PC-3 (cell line): Measurements from ENCODE around the gene KIAA1217. TPM values are rescaled to one million over a fixed set of nuclear protein-coding genes. Genes with fewer than 3 reads are reported as not detected.

ENCODE experiments used
- ATAC-seq: fragments of 200-7000 bp; cut with Tn5 transposase; 2 replicates; pipeline ENCODE4 v1.9.1; 2020; ENCODE audit warnings: mild to moderate bottlenecking, moderate library complexity
- BruUV-seq: library from RNA; stranded (reverse); fragments of 400-500 nt; replicated peaks from 2 replicates; lab custom pipeline; 2021; lab: Mats Ljungman, UMichigan
- CTCF ChIA-PET: fragments of 300-600 bp; sonication (Branson Sonifier 250); formaldehyde crosslinking; loops from one replicate; lab custom pipeline; 2022; ENCODE audit warnings: antibody characterized with exemption; lab: Charles Lee
- POLR2A ChIA-PET: fragments of 300-600 bp; sonication (Branson Sonifier 250); formaldehyde crosslinking; loops from one replicate; lab custom pipeline; 2022; ENCODE audit warnings: antibody characterized with exemption; ENCODE audit not compliant: unreplicated experiment; lab: Charles Lee
- DNase-seq: peaks from one replicate; pipeline ENCODE4 v3.0.0-alpha.2; 2015
- H2AFZ ChIP-seq: fragments of 300-600 bp; sonication (generic); 2 replicates; pipeline ENCODE4 v1.6.0; 2016; ENCODE audit warnings: antibody characterized with exemption, low read length
- H3F3A ChIP-seq: fragments of 300-600 bp; sonication (generic); one replicate; pipeline ENCODE4 v1.6.0; 2017; ENCODE audit warnings: antibody characterized with exemption, low read length, control low read depth, mild to moderate bottlenecking; ENCODE audit not compliant: unreplicated experiment
- H3K27ac ChIP-seq: fragments of 300-600 bp; sonication (generic); 2 replicates; pipeline ENCODE4 v1.5.1; 2016; ENCODE audit warnings: mild to moderate bottlenecking, low read length
- H3K27me3 ChIP-seq: fragments of 300-600 bp; sonication (generic); 2 replicates; pipeline ENCODE4 v1.6.1; 2016; ENCODE audit warnings: low read length, mixed read lengths
- H3K36me3 ChIP-seq: fragments of 300-600 bp; sonication (generic); 2 replicates; pipeline ENCODE4 v1.6.1; 2016; ENCODE audit warnings: low read depth, mixed run types, low read length, mixed read lengths
- H3K4me1 ChIP-seq: fragments of 300-600 bp; sonication (generic); 2 replicates; pipeline ENCODE4 v1.5.1; 2016; ENCODE audit warnings: low read length; ENCODE audit not compliant: insufficient read depth
- H3K4me2 ChIP-seq: fragments of 300-600 bp; sonication (generic); 2 replicates; pipeline ENCODE4 v1.6.0; 2016; ENCODE audit warnings: low read length
- H3K4me3 ChIP-seq: fragments of 300-600 bp; sonication (generic); 2 replicates; pipeline ENCODE4 v1.5.1; 2016; ENCODE audit warnings: mild to moderate bottlenecking, low read length, mixed read lengths
- H3K79me2 ChIP-seq: fragments of 300-600 bp; sonication (generic); 2 replicates; pipeline ENCODE4 v1.6.1; 2017; ENCODE audit warnings: low read length, mixed read lengths
- H3K9ac ChIP-seq: fragments of 300-600 bp; sonication (generic); 2 replicates; pipeline ENCODE4 v1.6.0; 2016; ENCODE audit warnings: mild to moderate bottlenecking, low read length
- H3K9me2 ChIP-seq: fragments of 300-600 bp; sonication (generic); replicated peaks from 2 replicates; pipeline ENCODE4 v1.6.1; 2016; ENCODE audit warnings: mixed run types, low read length, mixed read lengths
- H3K9me3 ChIP-seq: fragments of 300-600 bp; sonication (generic); 2 replicates; pipeline ENCODE4 v1.6.1; 2016; ENCODE audit warnings: low read length, mixed read lengths
- H4K20me1 ChIP-seq: fragments of 300-600 bp; sonication (generic); 2 replicates; pipeline ENCODE4 v1.6.1; 2016; ENCODE audit warnings: low read length, mixed read lengths
- CTCF ChIP-seq: fragments of 300-600 bp; sonication (generic); conservative IDR thresholded peaks from 2 replicates; pipeline ENCODE4 v1.5.1; 2017; ENCODE audit warnings: antibody characterized with exemption, low read depth, mild to moderate bottlenecking, low read length
- EZH2 ChIP-seq: fragments of 300-600 bp; sonication (generic); IDR thresholded peaks from one replicate; pipeline ENCODE4 v1.6.1; 2017; ENCODE audit warnings: antibody characterized with exemption, mild to moderate bottlenecking, low read length; ENCODE audit not compliant: unreplicated experiment
- EZH2phosphoT487 ChIP-seq: fragments of 300-600 bp; sonication (generic); IDR thresholded peaks from 2 replicates; pipeline ENCODE4 v1.6.1; 2018; ENCODE audit warnings: mild to moderate bottlenecking, antibody characterized with exemption, low read length, borderline replicate concordance
- intact Hi-C: fragments of 100-400 bp; cut with micrococcal nuclease; formaldehyde crosslinking; loops from 2 replicates; pipeline ENCODE4 v1.9.0; 2023
- total RNA-seq: library from RNA; depleted of rRNA; stranded (reverse); fragments of >200 nt; gene quantifications from 2 replicates; pipeline ENCODE4 v1.2.3, GENCODE V29; 2014

The KIAA1217 gene
- total RNA-seq, 1 experiment from 2014 or later: 16.0 TPM

- ChIA-PET CTCF (no interaction called here), POLR2A (interaction anchor here (0.5 kb wide), 1 partner anchor 300 kb away, joined by 3 read pairs; no protein-coding TSS in a partner anchor)
- Histone ChIP-seq H3K4me1 (peaks cover 14% of the 10 kb centered on the region), H3K4me2 (no peak overlapping the region), H3K79me2 (no peaks in the 10 kb centered on the region), H2AFZ (no peak overlapping the region), H3K36me3 (no peaks in the 10 kb centered on the region), H3K9me2 (no peaks in the 10 kb centered on the region), H3K27ac (no peak overlapping the region), H3F3A (no peaks in the 10 kb centered on the region), H4K20me1 (no peaks in the 10 kb centered on the region), H3K27me3 (no peaks in the 10 kb centered on the region), H3K4me3 (no peak overlapping the region), H3K9ac (no peak overlapping the region), H3K9me3 (no peaks in the 10 kb centered on the region)
- BruUV-seq: no TSS peak
- intact Hi-C loops: no loop called here
- ATAC-seq (no peak), DNase-seq (no peak)
- TF ChIP-seq CTCF: no peak
- TF ChIP-seq EZH2phosphoT487: no peak
- TF ChIP-seq EZH2: no peak
Measured at GRCh38 chr10:24550680-24551079, 341.7 kb downstream of the KIAA1217 start.

- POLR2A ChIA-PET: no interaction called here
- ATAC-seq (peak; percentile 73), DNase-seq (peak; percentile 30)
- no peaks in the 10 kb centered on the region for H3K9me3 ChIP-seq
- intact Hi-C loops: no loop called here
- H3K4me2 ChIP-seq: no peak overlapping the region
- CTCF ChIA-PET: no interaction called here
- no peak overlapping the region for H2AFZ ChIP-seq
- no peak overlapping the region for H3K4me3 ChIP-seq
- no peaks in the 10 kb centered on the region for H3K36me3 ChIP-seq
- TF ChIP-seq EZH2phosphoT487: no peak
- no peak for TF ChIP-seq CTCF
- TF ChIP-seq EZH2: no peak
- no peak overlapping the region for H3K9ac ChIP-seq
- H3K9me2 ChIP-seq: no peaks in the 10 kb centered on the region
- peaks cover 14% of the 10 kb centered on the region for H3K4me1 ChIP-seq
- BruUV-seq: no TSS peak
- H3K79me2 ChIP-seq: no peaks in the 10 kb centered on the region
- no peaks in the 10 kb centered on the region for H3F3A ChIP-seq
- no peaks in the 10 kb centered on the region for H4K20me1 ChIP-seq
- no peak overlapping the region for H3K27ac ChIP-seq
- no peaks in the 10 kb centered on the region for H3K27me3 ChIP-seq
Measured at GRCh38 chr10:24551161-24551560, 342.2 kb downstream of the KIAA1217 start.

GRCh38 chr10:24552346-24553016 lies 343.5 kb downstream of the KIAA1217 start:
- DNase-seq: peak; percentile 74
- peak; percentile 51 for ATAC-seq
- H3K27ac ChIP-seq: no peak overlapping the region
- no peaks in the 10 kb centered on the region for H3K79me2 ChIP-seq
- H4K20me1 ChIP-seq: no peaks in the 10 kb centered on the region
- H3K4me2 ChIP-seq: no peak overlapping the region
- CTCF ChIA-PET: no interaction called here
- TF ChIP-seq CTCF (peak; percentile 55; the same call in 1 of the 2 replicates), EZH2phosphoT487 (no peak)
- H3K4me1 ChIP-seq: peaks cover 14% of the 10 kb centered on the region
- H3K36me3 ChIP-seq: no peaks in the 10 kb centered on the region
- no peak overlapping the region for H3K4me3 ChIP-seq
- H2AFZ ChIP-seq: no peak overlapping the region
- no peaks in the 10 kb centered on the region for H3K9me2 ChIP-seq
- H3K27me3 ChIP-seq: no peaks in the 10 kb centered on the region
- intact Hi-C loops: no loop called here
- no peak overlapping the region for H3K9ac ChIP-seq
- no peaks in the 10 kb centered on the region for H3K9me3 ChIP-seq
- POLR2A ChIA-PET: no interaction called here
- no TSS peak for BruUV-seq
- no peaks in the 10 kb centered on the region for H3F3A ChIP-seq
